Astrocyte of the hippocampus (primary cell): ENCODE measurements around the gene PEX26.
"Not testable (repeated sequence)": the region's sequence is repeated elsewhere in the genome, so short reads cannot be mapped to it uniquely, and the experiment has no call there.

Source experiments
- DNase-seq: peaks from one replicate; pipeline ENCODE4 v3.0.0; 2011; ENCODE audit warnings: low read depth, low spot score

Gene PEX26

DNA sequence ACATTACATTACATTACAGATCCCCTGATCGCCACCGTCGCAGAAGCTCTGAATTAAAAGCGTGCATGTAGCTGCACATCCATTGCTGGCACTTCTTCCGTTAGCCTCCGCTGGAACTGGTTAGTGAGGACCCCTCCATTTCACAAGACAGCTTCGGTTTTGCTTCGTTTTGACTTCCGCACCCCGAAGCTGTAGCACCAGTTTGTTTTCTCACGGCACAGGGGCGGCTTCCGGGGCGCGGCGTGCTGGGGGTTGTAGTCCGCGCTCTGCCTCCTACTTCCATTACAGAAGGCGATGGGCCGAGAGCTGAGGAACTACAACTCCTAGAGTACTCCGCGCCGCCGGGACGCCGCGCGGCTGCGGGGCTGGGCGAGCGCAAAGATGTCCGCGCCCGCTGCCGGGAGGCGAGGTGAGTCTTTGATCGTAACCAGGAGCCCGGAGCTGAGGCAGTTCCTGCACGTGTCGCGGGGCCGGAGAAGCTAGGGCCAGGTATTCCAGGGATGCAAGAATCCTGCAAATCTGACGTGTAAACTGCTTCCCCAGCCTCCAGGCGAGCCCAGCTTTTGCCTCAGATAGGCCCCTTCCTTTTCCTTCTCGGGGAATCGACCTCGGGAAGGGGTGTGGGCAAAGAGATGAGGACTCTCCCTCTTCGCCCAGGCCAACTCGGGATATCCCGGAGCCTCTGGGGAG is at the start of gene PEX26:
Gene PEX26 (plus strand): TSS at position 352 of the 690 bp plus-strand sequence. CDS start 387 bp downstream, outside the sequence.
- DNase-seq: peak; percentile 98

DNA sequence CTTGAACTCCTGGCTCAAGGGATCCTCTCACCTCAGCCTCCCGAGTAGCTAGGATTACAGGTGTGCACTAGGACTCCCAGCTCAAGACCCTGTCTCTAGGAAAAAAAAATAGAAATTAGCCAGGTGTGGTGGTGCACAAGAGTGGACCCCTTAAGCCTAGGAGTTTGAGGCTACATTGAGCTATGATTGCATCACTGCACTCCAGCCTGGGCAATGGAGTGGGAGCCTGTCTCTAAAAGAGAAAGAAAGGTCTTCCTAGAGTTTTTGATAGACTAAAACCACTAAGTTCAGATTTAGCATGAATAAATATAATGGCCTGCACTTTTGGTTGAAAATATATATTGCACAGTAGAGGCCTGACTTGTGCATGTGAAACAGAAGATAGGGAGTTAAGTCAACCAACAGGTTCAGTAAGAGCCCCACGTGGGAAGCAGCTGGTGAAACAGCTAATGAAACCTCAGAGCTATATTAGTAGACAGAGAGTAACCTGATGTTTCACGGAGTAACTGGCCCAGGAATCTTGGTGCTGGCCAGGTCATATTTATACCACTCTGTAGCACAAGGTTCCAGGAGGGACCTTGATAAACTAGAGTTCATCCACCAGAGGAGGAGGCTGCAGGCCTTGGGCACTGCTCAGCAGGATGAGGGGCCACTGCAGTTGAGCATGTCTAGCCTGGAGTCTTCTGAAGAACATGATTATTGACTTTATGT is 48.8 kb upstream of the PEX26 start:
- DNase-seq: no peak

DNA sequence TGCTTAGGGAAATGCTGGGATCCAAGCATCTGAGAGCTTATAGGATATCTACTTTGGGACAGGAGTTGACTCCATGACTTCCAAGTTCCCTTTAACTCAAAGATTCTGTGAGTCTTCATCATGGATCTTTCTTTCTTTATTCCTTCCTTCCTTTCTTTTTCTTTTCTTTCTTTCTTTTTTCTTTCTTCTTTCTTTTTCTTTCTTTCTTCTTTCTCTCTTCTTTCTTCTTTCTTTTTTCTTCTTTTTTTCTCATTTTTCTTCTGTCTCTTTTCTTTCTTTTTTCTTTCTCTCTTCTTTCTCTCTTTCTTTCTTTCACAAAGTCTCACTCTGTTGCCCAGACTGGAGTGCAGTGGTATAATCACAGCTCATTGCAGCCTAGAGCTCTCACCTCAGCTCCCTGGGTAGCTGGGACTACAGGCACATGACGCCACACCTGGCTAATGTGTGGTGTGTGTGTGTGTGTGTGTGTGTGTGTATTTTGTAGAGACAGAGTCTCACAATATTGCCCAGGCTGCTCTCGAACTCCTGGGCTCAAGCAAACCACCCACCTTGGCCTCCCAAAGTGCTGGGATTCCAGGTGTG is 48.0 kb upstream of the PEX26 start:
- DNase-seq: no peak

DNA sequence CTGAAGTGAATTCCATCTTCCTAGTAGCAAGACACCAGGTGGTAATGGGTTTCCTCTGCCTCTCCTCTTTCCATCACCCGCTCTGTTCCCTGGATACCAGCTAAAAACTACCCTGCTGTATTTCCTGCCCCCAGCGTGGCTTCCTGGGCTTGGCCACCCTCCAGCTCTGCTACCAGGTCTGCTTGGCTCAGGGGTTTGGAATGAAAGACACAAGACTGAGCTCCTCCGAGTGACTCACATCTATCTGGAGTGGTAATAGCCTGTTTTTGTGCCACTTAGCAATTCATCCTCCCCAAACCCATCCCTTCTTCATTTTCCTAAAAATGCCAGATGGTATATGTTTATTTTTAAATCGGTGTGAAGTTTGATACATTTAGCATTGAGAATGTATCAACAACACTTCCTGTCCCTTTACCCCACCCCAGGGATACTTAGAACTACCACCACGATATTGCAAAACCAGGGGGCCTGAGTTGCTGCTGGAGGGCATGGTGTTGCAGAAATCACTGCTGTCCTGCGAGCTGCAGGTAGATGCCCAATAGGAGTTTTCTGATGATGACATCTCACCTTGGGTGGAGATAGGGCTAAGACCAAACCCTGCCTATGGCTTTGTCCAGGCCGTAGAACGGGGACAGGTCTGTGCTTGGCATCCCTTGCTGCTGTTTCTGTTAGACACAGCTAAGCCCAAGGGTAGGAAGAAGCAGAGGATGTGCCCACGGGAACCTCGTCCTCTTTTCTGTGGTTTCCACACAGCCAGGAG is 45.9 kb upstream of the PEX26 start:
- peak; percentile 96 for DNase-seq

DNA sequence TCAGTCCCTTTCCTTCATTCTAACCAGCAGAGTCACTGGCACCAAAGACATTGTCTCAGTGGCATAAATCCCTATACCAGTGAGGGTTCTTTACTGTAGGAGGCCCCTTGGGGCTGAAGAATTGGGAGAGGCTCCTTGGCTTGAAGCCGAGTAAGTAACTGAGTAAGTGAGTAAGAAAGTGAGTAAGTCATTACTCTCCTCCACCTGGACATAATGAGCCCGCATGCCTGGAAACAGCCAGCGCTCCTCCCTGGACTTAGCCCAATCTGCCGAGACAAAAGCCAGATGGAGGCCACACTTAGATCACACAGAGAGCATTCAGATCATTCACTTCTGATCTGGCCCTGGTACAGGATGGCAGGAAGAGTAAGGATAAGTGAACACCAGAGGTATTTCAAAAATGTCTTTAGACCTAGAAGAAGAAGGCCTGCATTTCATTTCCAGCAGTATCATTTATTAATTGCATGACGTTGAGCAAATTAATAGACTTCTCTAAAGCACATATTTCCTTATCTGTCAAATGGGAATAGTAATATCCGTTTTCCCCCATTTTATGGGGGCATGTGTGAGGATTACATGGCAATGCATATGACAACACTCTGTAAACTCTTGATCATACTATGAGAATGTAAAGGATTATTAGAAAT is 45.2 kb upstream of the PEX26 start:
- DNase-seq: peak; percentile 70

DNA sequence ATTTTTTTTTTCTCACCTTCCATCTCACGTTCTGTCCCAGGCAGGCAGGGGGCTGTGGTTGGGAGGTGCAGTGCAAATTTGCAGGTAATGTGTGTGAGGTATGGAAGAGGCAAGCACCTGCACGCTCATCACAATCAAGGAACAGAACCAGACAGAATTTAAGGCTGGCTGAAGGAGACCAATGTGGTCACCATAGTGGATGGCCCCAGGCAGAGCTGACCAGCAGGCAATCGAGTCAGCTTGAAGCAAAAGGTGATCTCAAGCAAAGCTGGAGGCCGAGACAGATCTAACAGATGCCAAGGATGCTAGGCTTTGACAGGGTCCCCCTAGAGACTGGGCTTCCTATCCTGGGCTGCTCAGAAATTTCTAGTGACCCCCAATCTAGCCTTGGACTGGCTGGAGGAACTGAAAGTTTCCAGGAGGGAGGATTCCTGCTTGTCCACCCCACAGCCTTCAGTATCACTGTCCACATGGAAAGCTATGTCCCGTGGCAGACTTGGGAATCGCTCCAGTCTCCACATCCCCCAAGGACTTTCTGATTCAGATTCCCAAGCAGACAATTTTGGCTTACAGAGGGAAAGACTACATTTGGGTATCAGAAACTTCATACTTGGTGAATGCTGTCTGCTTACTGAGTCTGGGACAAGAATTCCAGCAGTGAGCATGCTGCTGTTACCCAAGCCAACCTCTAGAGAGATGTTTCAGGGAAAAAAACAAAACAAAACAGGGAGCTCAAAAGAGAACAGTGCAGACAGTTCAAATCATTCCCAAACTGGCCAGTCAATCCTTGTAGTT is 44.4 kb upstream of the PEX26 start:
- peak; percentile 49 for DNase-seq

DNA sequence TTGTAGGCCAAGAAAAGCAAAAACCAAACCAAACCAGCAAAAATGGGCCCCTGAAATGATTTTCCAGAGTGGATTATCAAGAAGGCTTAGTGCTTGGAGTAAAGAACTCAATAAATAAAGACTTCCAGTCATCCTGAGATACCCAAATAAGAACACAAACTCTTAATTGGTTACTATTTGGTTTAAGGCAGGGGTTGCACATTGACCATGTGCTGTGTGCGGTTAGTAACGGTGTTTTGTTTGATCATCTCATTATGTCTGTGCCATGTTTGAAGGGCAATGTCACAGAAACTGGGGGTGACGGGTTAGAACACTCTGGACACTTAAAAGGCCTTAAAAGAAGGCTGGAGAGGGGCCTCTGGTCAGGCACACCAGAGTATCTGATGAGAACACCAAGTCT is 43.7 kb upstream of the PEX26 start:
- no peak for DNase-seq

DNA sequence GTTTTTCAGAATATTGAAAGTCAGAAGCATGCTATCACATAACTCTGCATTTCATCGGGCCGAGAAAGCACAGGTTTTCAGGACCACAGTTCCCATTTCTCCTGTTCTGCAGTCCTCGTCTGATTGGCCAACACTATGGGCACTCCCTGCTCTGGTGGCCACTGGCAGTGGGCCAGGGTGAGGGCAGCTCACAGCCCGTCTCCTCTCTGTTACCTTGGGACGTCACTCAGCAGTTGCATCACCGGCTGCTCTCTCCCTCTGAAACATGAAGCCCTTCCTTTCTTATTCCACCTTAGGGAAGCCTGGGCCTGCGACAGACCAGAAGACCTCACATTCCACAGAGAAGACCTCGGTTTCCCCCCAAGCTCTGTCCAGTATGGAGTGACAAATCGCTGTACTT is 42.0 kb upstream of the PEX26 start:
- peak; percentile 46 for DNase-seq

DNA sequence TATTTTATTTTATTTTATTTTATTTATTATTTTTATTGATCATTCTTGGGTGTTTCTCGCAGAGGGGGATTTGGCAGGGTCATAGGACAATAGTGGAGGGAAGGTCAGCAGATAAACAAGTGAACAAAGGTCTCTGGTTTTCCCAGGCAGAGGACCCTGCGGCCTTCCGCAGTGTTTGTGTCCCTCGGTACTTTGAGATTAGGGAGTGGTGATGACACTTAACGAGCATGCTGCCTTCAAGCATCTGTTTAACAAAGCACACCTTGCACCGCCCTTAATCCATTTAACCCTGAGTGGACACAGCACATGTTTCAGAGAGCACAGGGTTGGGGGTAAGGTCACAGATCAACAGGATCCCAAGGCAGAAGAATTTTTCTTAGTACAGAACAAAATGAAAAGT is 36.9 kb upstream of the PEX26 start:
- DNase-seq: not testable (repeated sequence)

DNA sequence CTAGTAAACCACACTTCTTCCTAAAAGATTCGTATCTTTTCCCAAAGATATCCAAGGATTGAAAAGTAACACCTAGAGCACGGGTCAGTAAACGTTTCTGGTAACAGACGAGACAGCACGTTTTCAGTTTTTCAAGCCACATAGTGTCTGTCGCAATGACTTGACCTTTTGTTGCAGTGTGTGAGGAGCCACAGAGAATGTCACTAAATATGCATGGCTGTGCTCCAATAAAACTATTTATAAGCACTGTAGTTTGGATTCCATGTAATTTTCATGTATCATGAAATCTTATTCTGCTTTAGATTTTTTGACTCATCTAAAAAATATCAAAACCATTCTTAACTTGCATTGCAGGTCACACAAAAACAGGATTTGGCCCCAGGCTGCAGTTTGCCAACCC is 35.1 kb upstream of the PEX26 start:
- no peak for DNase-seq

DNA sequence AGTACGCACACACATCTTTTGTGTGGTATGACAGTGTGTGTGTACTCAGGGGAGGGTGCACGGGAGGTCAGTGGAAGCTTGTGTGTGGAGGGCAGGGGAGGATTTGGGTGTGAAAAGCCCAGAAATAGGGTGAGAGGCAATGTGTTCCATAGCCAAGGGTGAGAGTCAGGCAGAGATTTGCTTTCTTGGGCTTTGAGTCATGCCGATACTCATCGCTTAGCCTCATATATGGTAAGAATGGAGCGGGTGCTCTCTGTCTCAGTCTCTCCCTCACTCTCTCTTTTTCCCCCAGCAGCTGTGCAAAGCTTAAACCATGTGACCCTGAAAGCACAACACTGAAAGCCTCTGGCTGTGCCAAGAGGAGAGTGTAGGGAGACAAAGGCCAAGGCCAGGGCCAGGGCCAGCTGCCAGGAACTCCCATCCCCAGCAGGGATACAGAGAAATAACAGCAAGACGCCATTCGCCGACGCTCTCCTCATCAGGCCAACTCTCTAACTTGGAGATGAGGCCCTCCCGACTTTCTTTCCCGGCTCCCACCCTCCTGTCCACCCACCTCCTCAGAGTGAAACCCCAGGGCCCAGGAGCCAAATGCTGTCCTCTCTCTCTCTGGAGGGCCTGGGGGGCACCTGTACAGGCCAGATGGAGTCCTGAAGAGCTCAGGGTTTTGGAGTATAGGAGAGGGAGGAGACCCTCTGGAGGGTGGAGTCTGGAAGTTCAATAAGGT is 33.1 kb upstream of the PEX26 start:
- DNase-seq: no peak

DNA sequence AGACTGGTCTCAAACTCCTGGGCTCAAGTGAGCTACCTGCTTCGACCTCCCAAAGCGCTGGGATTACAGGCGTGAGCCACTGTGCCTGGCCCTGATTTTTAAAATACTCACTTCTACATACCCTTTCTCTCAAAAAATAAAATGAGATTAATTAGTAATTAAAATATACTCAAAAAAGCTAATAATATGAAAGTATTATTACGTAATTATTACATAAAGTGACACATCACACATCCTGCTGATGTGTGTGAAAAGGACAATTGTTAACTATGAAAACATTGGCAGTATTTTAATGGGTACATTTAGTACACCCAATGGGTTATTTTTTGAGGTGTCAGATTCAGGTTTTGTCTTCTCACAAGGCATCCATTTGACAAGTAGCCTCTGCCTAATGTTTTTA is 32.0 kb upstream of the PEX26 start:
- DNase-seq: no peak

DNA sequence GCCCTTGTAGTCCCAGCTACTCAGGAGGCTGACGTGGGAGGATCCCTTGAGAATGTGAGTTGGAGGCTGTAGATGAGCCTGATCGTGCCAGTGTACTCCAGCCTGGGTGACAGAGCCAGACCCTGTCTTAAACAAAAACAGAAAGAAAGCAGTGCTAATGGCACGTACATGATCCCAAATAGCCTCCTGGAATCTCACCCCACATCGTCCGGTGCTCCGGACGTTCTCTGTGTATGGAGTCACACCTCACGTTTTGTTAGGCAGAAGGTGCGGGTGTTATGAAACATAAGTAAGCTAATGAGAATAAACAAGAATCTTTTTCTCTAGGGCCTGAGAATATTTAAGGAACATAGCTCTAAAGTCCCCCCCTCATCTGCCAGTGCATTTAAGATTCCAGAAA is 29.7 kb upstream of the PEX26 start:
- no peak for DNase-seq

DNA sequence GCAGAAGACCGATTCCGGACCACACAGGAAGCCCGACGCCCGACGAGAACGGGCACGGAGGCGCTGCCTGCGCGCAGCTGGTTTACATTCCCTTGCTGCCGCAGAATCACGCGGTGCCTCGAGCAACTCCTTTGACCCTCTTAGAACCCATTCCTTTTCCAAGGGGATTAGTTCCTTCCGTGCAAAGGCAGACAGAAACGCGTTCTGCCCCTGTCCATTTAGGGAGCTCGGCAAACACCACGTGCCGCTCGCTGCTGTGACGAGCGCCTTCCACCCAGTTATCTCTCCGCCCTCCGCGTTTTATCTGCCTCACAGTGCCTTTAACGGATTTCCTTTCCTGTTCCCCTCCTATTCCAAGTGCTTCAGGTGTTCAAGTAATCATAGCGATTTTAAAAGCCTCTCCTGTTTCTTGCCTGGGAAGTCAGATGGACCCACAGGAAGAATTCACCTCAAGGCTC is 29.3 kb upstream of the PEX26 start:
- DNase-seq: no peak

DNA sequence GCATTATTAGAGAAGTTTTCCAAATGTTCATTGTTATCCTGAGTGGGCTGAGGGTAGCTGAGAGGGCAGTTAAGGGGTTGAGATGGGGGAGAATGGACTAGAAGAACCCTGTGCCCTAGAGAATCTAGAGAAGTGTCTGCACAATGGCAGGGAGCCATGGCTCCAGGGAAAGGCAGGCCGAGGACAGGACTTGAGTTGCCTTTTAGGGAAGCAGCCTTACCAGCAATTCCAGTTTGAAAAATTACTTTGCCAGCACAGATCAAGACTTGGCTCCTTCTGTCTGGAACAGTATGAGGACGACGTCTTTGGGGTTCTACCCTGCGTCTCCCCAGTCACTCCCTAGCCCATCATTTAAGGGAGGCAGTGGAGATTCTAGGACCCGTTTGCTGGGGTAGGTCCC is 27.7 kb upstream of the PEX26 start:
- DNase-seq: no peak

DNA sequence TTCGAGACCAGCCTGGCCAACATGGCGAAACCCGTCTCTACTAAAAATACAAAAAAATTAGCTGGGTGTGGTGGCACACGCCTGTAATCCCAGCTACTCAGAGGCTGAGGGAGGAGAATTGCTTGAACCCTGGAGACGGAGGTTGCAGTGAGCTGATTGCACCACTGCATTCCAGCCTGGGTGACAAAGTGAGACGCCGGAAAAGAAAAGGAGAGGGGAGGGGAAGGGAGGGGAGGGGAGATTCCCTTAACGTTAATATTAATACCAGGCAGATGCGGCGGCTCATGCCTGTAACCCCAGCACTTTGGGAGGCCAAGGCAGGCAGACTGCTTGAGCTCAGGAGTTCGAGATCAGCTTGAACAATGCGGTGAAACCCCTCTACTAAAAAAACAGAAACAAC is 26.7 kb upstream of the PEX26 start:
- not testable (repeated sequence) for DNase-seq

DNA sequence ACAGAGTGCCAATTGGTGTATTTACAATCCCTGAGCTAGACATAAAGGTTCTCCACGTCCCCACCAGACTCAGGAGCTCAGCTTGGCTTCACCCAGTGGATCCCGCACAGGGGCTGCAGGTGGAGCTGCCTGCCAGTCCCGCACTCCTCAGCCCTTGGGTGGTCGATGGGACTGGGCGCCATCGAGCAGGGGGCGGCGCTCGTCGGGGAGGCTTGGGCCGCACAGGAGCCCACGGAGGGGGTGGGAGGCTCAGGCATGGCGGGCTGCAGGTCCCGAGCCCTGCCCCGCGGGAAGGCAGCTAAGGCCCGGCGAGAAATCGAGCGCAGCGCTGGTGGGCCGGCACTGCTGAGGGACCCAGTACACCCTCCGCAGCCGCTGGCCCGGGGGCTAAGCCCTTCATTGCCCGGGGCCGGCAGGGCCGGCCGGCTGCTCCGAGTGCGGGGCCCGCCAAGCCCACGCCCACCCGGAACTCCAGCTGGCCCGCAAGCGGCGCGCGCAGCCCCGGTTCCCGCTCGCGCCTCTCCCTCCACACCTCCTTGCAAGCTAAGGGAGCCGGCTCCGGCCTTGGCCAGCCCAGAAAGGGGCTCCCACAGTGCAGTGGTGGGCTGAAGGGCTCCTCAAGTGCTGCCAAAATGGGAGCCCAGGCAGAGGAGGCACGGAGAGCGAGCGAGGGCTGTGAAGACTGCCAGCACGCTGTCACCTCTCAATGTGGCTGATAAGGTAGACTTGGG is 24.4 kb upstream of the PEX26 start:
- DNase-seq: not testable (repeated sequence)

DNA sequence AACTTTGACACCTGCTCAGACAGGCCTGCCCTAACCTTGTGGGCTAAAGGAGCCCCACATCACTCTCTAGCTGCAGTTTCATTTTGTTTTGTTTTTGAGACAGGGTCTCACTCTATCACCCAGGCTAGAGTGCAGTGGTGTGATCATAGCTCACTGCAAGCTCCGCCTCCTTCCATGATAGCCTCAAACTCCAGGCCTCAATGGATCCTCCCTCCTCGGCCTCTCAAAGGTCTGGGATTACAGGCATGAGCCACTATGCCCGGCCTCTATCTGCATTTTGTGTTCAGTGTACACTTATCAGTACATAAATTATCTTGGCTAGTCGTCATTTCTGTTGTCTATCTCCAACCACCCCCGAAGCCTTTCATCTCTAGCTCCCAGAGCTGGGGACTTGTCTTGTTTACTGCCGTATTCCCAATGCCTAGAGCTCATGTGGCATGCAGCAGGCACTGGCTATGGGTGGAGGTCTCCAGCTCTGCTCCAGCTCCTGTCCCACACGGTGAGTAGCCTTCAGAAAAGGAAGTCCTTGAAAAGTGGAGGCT is 22.1 kb upstream of the PEX26 start:
- DNase-seq: no peak

DNA sequence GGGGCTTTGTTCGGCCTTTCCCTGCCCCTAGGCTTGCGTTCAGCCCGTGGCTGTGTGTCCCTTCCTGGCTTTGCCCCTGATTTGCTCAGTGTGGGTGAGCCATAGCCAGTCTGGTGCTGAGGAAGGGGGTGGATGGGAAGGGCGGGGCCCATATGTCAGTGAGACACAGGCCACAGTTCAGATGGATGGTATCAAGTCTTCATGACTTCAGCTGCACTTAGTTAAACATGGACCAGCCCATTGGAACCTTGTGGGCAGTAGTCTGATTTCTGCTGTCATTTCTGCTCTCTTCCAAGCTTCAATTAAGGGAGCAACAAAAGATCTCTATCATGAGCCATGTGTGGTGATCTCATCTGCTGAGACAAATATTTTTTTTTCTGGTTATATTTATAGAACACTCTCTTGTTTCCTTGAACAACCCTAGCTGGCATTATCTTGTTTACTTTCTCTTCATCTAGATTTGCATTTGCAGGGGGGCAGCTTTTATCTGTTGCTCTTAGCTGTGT is 21.6 kb upstream of the PEX26 start:
- DNase-seq: peak; percentile 56
